ENCODE results near the gene AFMID. TPM values are rescaled to one million over a fixed set of nuclear protein-coding genes. Genes with fewer than 3 reads are reported as not detected.
A peak's percentile ranks its signal among the peaks of the same experiment; 100 is the strongest.

Gene AFMID
- total and polyA plus RNA-seq, 9 of the 15 experiments (the other 6 are each of a cell fraction or from before 2014, with no cell fraction given), result 62.1 to 188 (median 74.4) TPM

DNA sequence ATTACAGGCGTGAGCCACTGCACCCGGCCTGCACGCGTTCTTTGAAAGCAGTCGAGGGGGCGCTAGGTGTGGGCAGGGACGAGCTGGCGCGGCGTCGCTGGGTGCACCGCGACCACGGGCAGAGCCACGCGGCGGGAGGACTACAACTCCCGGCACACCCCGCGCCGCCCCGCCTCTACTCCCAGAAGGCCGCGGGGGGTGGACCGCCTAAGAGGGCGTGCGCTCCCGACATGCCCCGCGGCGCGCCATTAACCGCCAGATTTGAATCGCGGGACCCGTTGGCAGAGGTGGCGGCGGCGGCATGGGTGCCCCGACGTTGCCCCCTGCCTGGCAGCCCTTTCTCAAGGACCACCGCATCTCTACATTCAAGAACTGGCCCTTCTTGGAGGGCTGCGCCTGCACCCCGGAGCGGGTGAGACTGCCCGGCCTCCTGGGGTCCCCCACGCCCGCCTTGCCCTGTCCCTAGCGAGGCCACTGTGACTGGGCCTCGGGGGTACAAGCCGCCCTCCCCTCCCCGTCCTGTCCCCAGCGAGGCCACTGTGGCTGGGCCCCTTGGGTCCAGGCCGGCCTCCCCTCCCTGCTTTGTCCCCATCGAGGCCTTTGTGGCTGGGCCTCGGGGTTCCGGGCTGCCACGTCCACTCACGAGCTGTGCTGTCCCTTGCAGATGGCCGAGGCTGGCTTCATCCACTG is 27.0 kb downstream of the AFMID start, which contains the start of gene BIRC5 (continued):
- TF ChIP-seq, protein P1, sequence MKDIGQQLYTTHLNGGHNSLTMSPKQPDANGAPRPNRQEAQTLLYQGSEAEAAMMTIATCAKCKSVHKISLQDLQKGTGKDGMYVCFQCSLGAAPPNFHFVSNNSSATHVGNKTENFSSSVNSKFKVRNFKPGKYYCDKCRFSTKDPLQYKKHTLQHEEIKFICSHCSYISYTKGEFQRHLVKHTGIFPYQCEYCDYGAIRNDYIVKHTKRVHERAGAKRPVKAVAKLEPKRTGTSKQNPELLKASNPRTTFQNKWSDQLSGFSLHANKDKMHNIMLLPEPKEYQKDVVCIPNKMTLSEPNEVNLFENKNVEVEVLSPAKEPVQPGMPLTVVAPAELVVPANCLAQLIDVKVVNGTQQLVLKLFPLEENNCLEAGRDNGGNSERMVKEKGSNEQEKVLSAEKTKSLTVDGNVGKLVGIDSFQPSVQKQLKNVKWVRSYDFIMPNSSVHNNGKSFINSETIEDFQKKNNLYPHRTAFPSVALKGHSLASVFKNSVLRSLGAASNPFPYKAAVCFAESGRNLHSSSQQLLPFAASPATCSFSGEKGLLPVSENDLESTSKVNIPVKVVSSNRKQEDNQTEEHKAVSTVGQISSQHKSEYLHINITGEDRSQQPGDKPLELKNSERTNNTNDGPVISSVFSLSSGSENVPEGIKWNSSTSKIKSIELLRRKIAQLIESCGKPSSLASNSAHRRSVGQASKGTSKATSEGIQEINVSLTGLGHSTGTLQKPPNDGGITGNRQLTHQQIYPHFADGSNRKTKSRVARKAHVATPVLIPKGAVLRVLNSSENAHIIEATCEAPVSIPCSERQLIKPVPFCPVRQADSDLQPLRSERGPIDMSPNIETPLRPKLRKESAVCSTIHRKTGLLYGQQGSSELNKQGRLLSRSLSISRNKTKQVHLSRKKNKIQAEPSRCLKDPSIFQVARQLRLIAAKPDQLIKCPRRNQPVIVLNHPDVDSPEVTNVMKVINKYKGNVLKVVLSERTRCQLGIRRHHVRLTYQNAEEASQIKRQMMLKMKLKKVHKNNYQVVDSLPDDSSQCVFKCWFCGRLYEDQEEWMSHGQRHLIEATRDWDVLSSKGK (CRISPR knock-in tag; IDR thresholded peaks at IDR 0.05), result no peak
- TF ChIP-seq MEF2D (tag; conservative IDR thresholded peaks at IDR 0.05; ENCODE audit: low read depth), result no peak
- no peak for TF ChIP-seq ZEB2 (IDR thresholded peaks at IDR 0.05)
- TF ChIP-seq KLF6 (CRISPR knock-in tag; IDR thresholded peaks at IDR 0.05; ENCODE audit: borderline replicate concordance), result peak; percentile 81; the same call in 1 of the 2 replicates
- peak; percentile 36; the same call in 1 of the 2 replicates for TF ChIP-seq FOXK1 (CRISPR knock-in tag; IDR thresholded peaks at IDR 0.05; ENCODE audit: borderline replicate concordance)
- TF ChIP-seq ZC3H8 (IDR thresholded peaks at IDR 0.05), result no peak
- TF ChIP-seq ZNF134 (CRISPR knock-in tag; conservative IDR thresholded peaks at IDR 0.05), result no peak
- TF ChIP-seq ZC3H11A (IDR thresholded peaks at IDR 0.05; ENCODE audit: low read depth, low read length), result no peak
- no peak for TF ChIP-seq RAD21 (CRISPR knock-in tag; conservative IDR thresholded peaks at IDR 0.05 in 1 of 2, IDR thresholded peaks at IDR 0.05 in 1 of 2)
- no peak for TF ChIP-seq ZBTB8A (IDR thresholded peaks at IDR 0.05; ENCODE audit: partially characterized antibody)
- peak; percentile 67; the same call in 1 of the 2 replicates for TF ChIP-seq ZBTB43 (CRISPR knock-in tag; IDR thresholded peaks at IDR 0.05)
- peak; percentile 89 for TF ChIP-seq SIN3B (IDR thresholded peaks at IDR 0.05; ENCODE audit: low read depth)
- peak; percentile 50; the same call in 1 of the 2 replicates for TF ChIP-seq CTBP1 (IDR thresholded peaks at IDR 0.05; ENCODE audit: borderline replicate concordance)
- TF ChIP-seq CHCHD3 (CRISPR knock-in tag; IDR thresholded peaks at IDR 0.05), result no peak
- TF ChIP-seq FOSL1 (tag; conservative IDR thresholded peaks at IDR 0.05), result no peak; the same call in 1 of the 2 replicates
- peak; percentile 67 to 88 for TF ChIP-seq SIX5 (IDR thresholded peaks at IDR 0.05; ENCODE audit: borderline replicate concordance in 1 of 2, insufficient read depth in 1 of 2, low read depth in 1 of 2, low read length in 2 of 2)
- no peak for TF ChIP-seq NR2F6 (CRISPR knock-in tag; IDR thresholded peaks at IDR 0.05)
- TF ChIP-seq, protein P2, sequence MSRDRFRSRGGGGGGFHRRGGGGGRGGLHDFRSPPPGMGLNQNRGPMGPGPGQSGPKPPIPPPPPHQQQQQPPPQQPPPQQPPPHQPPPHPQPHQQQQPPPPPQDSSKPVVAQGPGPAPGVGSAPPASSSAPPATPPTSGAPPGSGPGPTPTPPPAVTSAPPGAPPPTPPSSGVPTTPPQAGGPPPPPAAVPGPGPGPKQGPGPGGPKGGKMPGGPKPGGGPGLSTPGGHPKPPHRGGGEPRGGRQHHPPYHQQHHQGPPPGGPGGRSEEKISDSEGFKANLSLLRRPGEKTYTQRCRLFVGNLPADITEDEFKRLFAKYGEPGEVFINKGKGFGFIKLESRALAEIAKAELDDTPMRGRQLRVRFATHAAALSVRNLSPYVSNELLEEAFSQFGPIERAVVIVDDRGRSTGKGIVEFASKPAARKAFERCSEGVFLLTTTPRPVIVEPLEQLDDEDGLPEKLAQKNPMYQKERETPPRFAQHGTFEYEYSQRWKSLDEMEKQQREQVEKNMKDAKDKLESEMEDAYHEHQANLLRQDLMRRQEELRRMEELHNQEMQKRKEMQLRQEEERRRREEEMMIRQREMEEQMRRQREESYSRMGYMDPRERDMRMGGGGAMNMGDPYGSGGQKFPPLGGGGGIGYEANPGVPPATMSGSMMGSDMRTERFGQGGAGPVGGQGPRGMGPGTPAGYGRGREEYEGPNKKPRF (IDR thresholded peaks at IDR 0.05; ENCODE audit: low read depth, low read length), result no peak
- TF ChIP-seq KLF13 (tag; IDR thresholded peaks at IDR 0.05; ENCODE audit: borderline replicate concordance, low read depth), result peak; percentile 85
- no peak for TF ChIP-seq ZNF561 (CRISPR knock-in tag; conservative IDR thresholded peaks at IDR 0.05)
- TF ChIP-seq KHSRP (IDR thresholded peaks at IDR 0.05), result no peak
- TF ChIP-seq GABPB1 (CRISPR knock-in tag; IDR thresholded peaks at IDR 0.05), result peak; percentile 72
- TF ChIP-seq BRD4 (IDR thresholded peaks at IDR 0.05), result peak; percentile 93; the same call in 1 of the 2 replicates
